ENCODE measurements around the gene SGMS1.
A peak's percentile ranks its signal among the peaks of the same experiment; 100 is the strongest.
"Not testable (repeated sequence)": the region's sequence is repeated elsewhere in the genome, so short reads cannot be mapped to it uniquely, and the experiment has no call there.

The SGMS1 gene

DNA sequence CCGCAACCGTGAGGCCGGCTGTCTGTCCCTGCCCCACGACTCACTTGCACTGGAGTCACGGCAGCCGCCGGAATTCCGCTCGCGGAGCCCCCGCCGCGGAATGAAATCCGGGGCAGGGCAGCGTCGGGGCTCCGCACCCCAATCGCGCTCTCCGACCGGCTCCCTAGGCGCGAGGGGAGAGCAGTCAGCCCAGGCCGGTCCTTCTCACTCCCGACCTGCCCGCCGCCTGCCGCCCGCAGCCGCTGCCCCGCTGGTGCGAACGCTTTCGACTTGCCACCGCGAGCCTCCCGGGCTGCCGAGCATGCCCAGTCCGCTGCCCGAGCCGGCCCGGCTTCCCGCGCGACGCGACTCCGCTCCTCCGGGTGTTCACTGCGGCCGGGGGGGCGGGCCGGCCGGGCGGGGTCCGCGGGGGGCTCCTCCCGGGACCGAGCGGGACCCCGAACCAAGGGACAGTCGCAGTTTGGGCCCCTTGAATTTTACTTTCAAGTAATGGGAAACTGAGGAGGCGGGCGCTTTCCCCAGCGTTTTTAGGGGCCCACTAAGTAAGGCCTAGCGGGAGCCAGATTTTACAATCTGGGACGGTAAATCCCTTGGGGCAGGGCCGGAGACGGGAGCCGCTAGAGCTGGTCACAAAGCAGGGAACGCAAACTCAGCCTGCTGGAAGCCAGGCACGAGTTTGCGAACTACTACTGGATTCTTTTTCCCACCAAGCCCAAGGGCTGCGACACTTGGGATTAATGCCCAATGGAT is at the start of gene SGMS1:
TSS of gene SGMS1 (minus strand) at position 294 of the 750 bp plus-strand sequence. CDS start 279,842 bp downstream, outside the sequence.
- peak; percentile 95 for DNase-seq (ENCODE audit: low spot score)

DNA sequence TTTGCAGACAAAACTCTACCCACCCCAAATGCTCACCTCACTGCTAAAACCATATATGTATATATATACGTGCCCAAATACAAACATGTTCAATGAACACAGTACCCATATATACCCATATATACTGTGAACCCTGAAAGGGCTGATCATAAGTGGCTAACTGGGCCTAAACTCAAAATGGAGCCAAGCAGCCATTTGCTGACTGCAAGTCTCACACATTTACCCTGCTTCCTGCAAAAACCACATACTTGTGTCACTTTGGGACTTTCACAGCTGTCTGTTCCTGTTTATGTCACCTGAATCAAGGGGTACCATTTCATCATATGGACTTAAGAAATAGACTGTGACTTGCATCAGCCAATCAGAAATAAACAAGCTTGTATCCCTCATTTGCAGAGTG is 48.4 kb upstream of the SGMS1 start:
- not testable (repeated sequence) for DNase-seq (ENCODE audit: low spot score)

GRCh38 chr10:50671645-50672044 is 47.9 kb upstream of the SGMS1 start:
- not testable (repeated sequence) for DNase-seq (ENCODE audit: low spot score)

DNA sequence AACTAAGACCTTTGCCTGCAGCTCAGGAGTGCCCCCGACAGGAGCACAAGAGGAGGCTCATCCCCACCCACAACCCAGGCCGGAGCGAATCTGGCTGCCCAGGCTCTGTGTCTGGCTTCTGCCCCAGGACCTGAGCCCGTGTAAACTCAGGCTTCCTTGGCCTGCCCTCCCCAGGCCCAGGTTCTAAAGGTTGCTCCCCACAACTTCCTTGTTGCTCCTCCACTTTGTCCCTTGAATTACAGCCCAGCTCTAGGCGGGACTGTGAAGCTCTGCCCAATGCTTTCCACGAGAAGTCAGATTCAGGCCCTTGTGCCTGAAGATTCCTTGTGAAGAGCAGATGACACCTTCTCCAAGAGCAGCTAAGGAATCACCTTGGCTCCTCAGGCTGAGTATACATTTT is 46.2 kb upstream of the SGMS1 start:
- not testable (repeated sequence) for DNase-seq (ENCODE audit: low spot score)

DNA sequence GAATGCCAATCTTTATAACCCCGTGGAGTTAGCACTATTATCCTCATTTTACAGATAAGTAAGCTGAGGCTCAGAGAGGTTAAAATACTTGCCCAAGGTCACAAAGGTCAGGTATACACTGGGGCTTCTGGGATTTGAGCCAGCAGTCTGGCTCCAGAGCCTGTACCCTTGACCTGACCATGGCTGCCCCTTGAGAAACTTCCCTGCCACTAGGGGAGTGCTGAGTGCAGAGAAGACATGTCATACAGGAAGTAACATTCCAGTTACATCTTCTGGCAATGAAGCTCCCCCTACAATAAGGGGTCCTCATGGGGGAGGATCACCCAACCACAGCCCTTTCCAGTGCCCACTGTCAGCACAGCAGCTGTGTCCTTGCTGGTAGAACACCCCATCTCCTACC is 43.6 kb upstream of the SGMS1 start:
- not testable (repeated sequence) for DNase-seq (ENCODE audit: low spot score)

GRCh38 chr10:50662420-50662819 is 38.7 kb upstream of the SGMS1 start:
- not testable (repeated sequence) for DNase-seq (ENCODE audit: low spot score)

GRCh38 chr10:50661563-50661962 is 37.8 kb upstream of the SGMS1 start:
- not testable (repeated sequence) for DNase-seq (ENCODE audit: low spot score)

DNA sequence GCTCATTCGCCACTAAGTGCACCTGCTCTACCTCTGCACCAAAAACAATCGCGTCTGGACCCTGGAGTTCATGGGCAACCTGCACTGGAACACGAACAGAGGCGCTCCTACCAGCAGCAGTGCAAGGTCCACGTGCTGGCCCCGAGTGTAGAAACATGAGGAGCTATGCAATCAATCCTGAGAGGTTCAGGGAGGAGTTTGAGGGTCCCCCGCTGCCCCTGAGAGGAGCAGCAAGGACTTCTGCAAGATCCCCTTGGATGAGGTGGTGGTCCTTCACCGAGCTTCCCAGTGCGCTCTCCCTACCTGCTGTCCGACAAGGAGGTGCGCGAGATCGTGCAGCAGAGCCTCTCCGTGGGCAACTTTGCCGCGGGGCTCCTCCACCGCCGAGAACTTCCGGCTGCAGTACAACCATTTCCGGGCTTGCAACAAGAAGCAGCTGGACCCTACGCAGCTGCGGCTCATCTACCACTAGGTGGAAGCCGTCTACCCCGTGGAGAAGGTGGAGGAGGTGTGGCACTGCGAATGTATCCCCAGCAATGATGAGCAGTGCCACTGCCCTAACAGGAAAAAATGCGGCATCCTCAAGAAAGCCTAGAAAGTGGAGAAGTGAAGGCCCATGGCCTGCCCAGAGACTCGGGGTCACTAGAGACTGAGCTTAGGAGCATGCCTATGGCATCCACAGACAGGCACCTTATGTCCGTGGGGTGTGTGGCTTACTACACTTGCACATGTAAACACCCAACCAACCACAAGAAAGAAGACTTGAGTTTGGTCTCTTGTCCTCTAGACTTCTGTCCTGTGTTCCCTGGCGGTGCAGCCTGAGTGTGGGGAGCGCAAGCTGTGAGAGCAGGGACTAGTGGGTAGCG is 36.3 kb upstream of the SGMS1 start:
- DNase-seq (ENCODE audit: low spot score), result not testable (repeated sequence)

DNA sequence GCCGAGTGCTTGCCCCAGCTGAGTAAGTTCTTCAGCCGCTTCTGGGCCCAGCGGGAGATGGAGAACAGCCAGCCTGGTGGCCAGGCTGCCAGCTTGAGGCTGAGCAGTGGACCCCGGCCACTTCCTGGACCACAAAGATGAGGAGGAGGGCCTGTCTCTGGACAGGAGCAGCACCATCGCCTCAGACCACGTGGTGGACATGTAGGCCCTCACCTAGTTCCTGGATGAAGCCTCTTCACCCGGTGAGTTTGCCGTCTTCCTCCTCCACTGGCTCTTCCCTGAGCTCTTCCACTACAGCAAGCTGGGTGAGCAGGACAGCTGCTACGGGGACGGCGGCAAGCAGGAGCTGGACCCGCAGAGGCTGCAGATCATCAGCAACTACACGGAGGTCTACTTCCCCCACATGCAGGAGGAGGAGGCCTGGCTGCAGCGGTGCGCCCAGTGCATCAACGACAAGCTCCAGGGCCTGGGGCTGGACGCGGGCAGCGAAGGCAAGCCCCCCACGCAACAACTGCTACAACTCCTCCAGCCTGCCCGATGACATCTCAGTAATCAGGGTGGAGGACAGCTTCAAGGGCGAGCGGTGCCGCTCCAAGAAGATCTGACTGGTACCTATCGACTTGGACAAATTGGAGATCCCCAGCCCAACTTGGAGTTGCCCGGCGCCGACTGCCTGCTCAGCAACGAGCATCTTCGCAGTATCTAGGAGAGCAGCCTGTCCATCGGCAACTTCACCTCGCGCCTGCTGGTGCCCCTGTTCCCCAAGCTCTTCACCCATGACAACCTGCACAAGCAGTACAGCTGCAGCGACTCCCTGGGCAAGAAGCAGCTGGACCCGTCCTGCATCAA is 35.5 kb upstream of the SGMS1 start:
- not testable (repeated sequence) for DNase-seq (ENCODE audit: low spot score)

DNA sequence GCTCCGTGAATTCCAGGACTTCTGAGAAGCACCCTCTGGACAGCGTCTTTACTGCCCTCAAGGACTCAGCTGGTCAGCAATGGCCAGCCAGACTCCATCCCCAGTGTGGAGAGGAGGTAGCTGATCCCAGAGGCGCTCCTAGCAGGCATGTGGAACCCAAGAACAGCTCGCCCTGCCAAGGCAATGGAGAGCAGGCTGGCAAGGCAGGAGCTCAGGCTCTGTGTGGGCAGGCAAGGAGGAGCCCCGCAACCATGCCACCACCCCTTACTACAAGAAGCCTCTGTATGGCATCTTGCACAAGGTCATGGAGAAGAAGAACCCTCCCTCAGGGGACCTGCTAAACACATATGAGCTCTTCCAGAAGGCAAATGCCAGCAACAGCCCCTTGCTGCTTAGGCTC is 34.4 kb upstream of the SGMS1 start:
- no peak for DNase-seq (ENCODE audit: low spot score)

- DNase-seq (ENCODE audit: low spot score), result no peak
These were observed 30.0 kb upstream of the SGMS1 start for GRCh38 chr10:50653758-50654157.

GRCh38 chr10:50653142-50653541 is 29.4 kb upstream of the SGMS1 start:
- peak; percentile 32 for DNase-seq (ENCODE audit: low spot score)

- DNase-seq (ENCODE audit: low spot score), result no peak
These were observed 28.1 kb upstream of the SGMS1 start for GRCh38 chr10:50651808-50652207.

GRCh38 chr10:50650481-50650880 is 26.7 kb upstream of the SGMS1 start:
- no peak for DNase-seq (ENCODE audit: low spot score)

GRCh38 chr10:50648935-50649227 is 25.1 kb upstream of the SGMS1 start:
- no peak for DNase-seq (ENCODE audit: low spot score)

- no peak for DNase-seq (ENCODE audit: low spot score)
These were observed 24.6 kb upstream of the SGMS1 start for GRCh38 chr10:50648089-50648934.

GRCh38 chr10:50647350-50647749 is 23.6 kb upstream of the SGMS1 start:
- DNase-seq (ENCODE audit: low spot score), result not testable (repeated sequence)

- no peak for DNase-seq (ENCODE audit: low spot score)
These were observed 21.5 kb upstream of the SGMS1 start for GRCh38 chr10:50645236-50645635.

DNA sequence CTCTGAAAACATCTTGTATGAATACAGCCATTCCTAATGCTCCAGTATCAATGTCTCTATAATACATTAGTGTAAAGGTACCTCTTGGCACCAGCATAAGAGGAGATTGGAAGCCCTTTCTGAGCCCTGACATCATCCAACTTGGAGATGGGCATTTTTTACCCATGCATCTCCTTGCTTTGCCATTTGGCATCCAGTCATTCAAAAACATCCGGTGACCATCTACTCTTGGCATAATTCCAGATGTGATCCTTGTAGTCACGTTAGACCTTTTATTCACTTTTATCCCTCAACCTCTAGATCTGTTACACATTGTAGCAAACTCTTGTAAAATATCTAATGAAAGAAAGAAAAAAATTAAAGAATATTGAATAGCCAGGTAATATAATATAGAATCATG is 17.9 kb upstream of the SGMS1 start:
- no peak for DNase-seq (ENCODE audit: low spot score)

GRCh38 chr10:50640238-50640637 is 16.5 kb upstream of the SGMS1 start:
- no peak for DNase-seq (ENCODE audit: low spot score)

Measured in AG08395 (cell line).